SH-SY5Y (cell line): ENCODE data around the gene TBC1D12.

Experiments used
- GATA2 ChIP-seq: IDR thresholded peaks from 2 replicates; pipeline ENCODE4 v1.6.1; 2011; ENCODE audit warnings: mild to moderate bottlenecking, low read depth, low read length
- GATA3 ChIP-seq: IDR thresholded peaks from 2 replicates; pipeline ENCODE4 v1.6.1; 2011; ENCODE audit warnings: low read depth, mild to moderate bottlenecking, low read length, moderate library complexity

- TF ChIP-seq GATA2 (no peak), GATA3 (no peak)
These were observed 59.2 kb downstream of the TBC1D12 start for GRCh38 chr10:94461503-94461902.
